GM12878 (cell line): ENCODE data around the gene ERC2. TPM values are rescaled to one million over a fixed set of nuclear protein-coding genes. Genes with fewer than 3 reads are reported as not detected.
A peak's percentile ranks its signal among the peaks of the same experiment; 100 is the strongest.

Source experiments
- ATAC-seq: fragments of 200-7000 bp; cut with Tn5 transposase; 3 replicates; pipeline ENCODE4 v1.9.1; 2020; ENCODE audit warnings: mild to moderate bottlenecking, moderate library complexity
- BruUV-seq: library from RNA; stranded (reverse); fragments of 400-500 nt; replicated peaks from 2 replicates; lab custom pipeline; 2021; lab: Mats Ljungman, UMichigan
- CTCF ChIA-PET: fragments of 300-600 bp; sonication (Branson Sonifier 250); formaldehyde crosslinking; extraction: SDS; loops from one replicate; lab custom pipeline; 2021; ENCODE audit warnings: inconsistent platforms; lab: Yijun Ruan, JAX
- POLR2A ChIA-PET: fragments of 350-600 bp; formaldehyde crosslinking; extraction: SDS; loops from one replicate; lab custom pipeline; 2021; ENCODE audit warnings: inconsistent platforms; lab: Charles Lee
- RAD21 ChIA-PET: fragments of 300-600 bp; sonication (Branson Sonifier 250); formaldehyde crosslinking; loops from one replicate; lab custom pipeline; 2023; ENCODE audit warnings: antibody characterized with exemption; ENCODE audit not compliant: unreplicated experiment; lab: Charles Lee
- SMC1A ChIA-PET: fragments of 300-600 bp; sonication (Branson Sonifier 250); formaldehyde crosslinking; loops from one replicate; lab custom pipeline; 2023; ENCODE audit not compliant: unreplicated experiment, uncharacterized antibody; lab: Charles Lee
- DNase-seq: peaks from one replicate; pipeline ENCODE4 v3.0.0-alpha.2; 2011; ENCODE audit warnings: low read depth, low spot score
- FAIRE-seq: peaks from 3 replicates; lab custom pipeline; 2011; peaks lifted over from hg19 to GRCh38; lab: Jason Lieb, UNC
- H2AFZ ChIP-seq: 2 replicates; pipeline ENCODE4 v1.6.0; 2011; ENCODE audit warnings: low read depth, low read length, control low read depth; ENCODE audit not compliant: control insufficient read depth
- H3K27ac ChIP-seq: 2 replicates; pipeline ENCODE4 v1.5.1; 2011; ENCODE audit warnings: control low read depth; ENCODE audit not compliant: control insufficient read depth, insufficient read depth
- H3K27me3 ChIP-seq, 2 experiments: replicated peaks in 1 of 2; 2 replicates each; pipeline versions ENCODE4 v1.6.0 to v1.6.1; 2011; ENCODE audit warnings: low read length in 1 of 2; ENCODE audit not compliant: control insufficient read depth in 2 of 2, insufficient read depth in 2 of 2
- H3K36me3 ChIP-seq, 2 experiments: 2 replicates each; pipeline ENCODE4 v1.5.1; 2011; ENCODE audit warnings: low read length in 1 of 2; ENCODE audit not compliant: control insufficient read depth in 2 of 2, insufficient read depth in 2 of 2
- H3K4me1 ChIP-seq: 2 replicates; pipeline ENCODE4 v1.6.1; 2011; ENCODE audit warnings: mild to moderate bottlenecking, low read length, moderate library complexity, mixed read lengths; ENCODE audit not compliant: control insufficient read depth, insufficient read depth
- H3K4me2 ChIP-seq: 2 replicates; pipeline ENCODE4 v1.6.0; 2011; ENCODE audit warnings: control low read depth; ENCODE audit not compliant: control insufficient read depth, insufficient read depth
- H3K4me3 ChIP-seq: fragments of 200-600 bp; sonication (generic); 2 replicates; pipeline ENCODE4 v1.5.1; 2016
- H3K79me2 ChIP-seq: 2 replicates; pipeline ENCODE4 v1.6.0; 2011; ENCODE audit warnings: low read length; ENCODE audit not compliant: control insufficient read depth, insufficient read depth
- H3K9ac ChIP-seq: 2 replicates; pipeline ENCODE4 v1.8.0; 2011; ENCODE audit warnings: low read length, control low read depth, mixed read lengths; ENCODE audit not compliant: control insufficient read depth, insufficient read depth
- H3K9me3 ChIP-seq: replicated peaks from 3 replicates; pipeline ENCODE4 v1.5.1; 2011; ENCODE audit warnings: mild to moderate bottlenecking, low read length; ENCODE audit not compliant: control insufficient read depth, insufficient read depth
- H4K20me1 ChIP-seq: 2 replicates; pipeline ENCODE4 v1.6.0; 2011; ENCODE audit not compliant: control insufficient read depth, insufficient read depth
- CHD1 ChIP-seq: IDR thresholded peaks from 2 replicates; pipeline ENCODE4 v1.6.1; 2012; ENCODE audit warnings: low read depth, low read length, improper control_type of control experiment
- CREM ChIP-seq: IDR thresholded peaks from 2 replicates; pipeline ENCODE4 v1.6.1; 2014; ENCODE audit warnings: antibody characterized with exemption, low read depth
- E4F1 ChIP-seq: fragments of 450-650 bp; IDR thresholded peaks from 2 replicates; pipeline ENCODE4 v1.6.1; 2018; ENCODE audit warnings: borderline replicate concordance, mild to moderate bottlenecking; ENCODE audit not compliant: partially characterized antibody
- ESRRA ChIP-seq: IDR thresholded peaks from 2 replicates; pipeline ENCODE4 v1.6.1; 2012; ENCODE audit warnings: mild to moderate bottlenecking, low read length, improper control_type of control experiment
- JUNB ChIP-seq: IDR thresholded peaks from 2 replicates; pipeline ENCODE4 v1.6.1; 2016; ENCODE audit warnings: antibody characterized with exemption, mild to moderate bottlenecking
- KAT2A ChIP-seq: conservative IDR thresholded peaks from 2 replicates; pipeline ENCODE4 v1.6.1; 2011; ENCODE audit warnings: low read depth, low read length; ENCODE audit not compliant: control insufficient read depth
- MTA3 ChIP-seq: IDR thresholded peaks from 2 replicates; pipeline ENCODE4 v1.6.1; 2012; ENCODE audit warnings: low read length, inconsistent platforms, borderline replicate concordance
- NFXL1 ChIP-seq: fragments of 450-650 bp; IDR thresholded peaks from 2 replicates; pipeline ENCODE4 v1.6.1; 2017; ENCODE audit warnings: antibody characterized with exemption, mild to moderate bottlenecking, borderline replicate concordance
- NKRF ChIP-seq: fragments of 450-650 bp; conservative IDR thresholded peaks from 2 replicates; pipeline ENCODE4 v1.6.1; 2017; ENCODE audit warnings: mild to moderate bottlenecking, moderate library complexity
- RCOR1 ChIP-seq: conservative IDR thresholded peaks from 2 replicates; pipeline ENCODE4 v1.6.1; 2012; ENCODE audit warnings: low read depth, low read length, improper control_type of control experiment
- RUNX3 ChIP-seq: IDR thresholded peaks from 2 replicates; pipeline ENCODE4 v1.6.1; 2012; ENCODE audit warnings: low read length, inconsistent platforms
- SPI1 ChIP-seq: IDR thresholded peaks from 2 replicates; pipeline ENCODE4 v1.6.1; 2011; ENCODE audit warnings: low read depth, mild to moderate bottlenecking, low read length, moderate library complexity, borderline replicate concordance; ENCODE audit not compliant: insufficient read depth
- SREBF1 ChIP-seq: IDR thresholded peaks from 2 replicates; pipeline ENCODE4 v1.6.1; 2012; ENCODE audit warnings: mild to moderate bottlenecking, low read length
- ZNF217 ChIP-seq: fragments of 450-650 bp; IDR thresholded peaks from 2 replicates; pipeline ENCODE4 v1.6.1; 2017; ENCODE audit warnings: antibody characterized with exemption, mild to moderate bottlenecking
- ZNF592 ChIP-seq: fragments of 450-650 bp; IDR thresholded peaks from 2 replicates; pipeline ENCODE4 v1.6.1; 2017; ENCODE audit warnings: mild to moderate bottlenecking, moderate library complexity
- WGBS: methylation state at CpG from one replicate; pipeline ENCODE4 v1.1.6; 2016; ENCODE audit warnings: low lambda C conversion rate; ENCODE audit not compliant: insufficient replicate concordance, insufficient coverage; ENCODE audit errors: missing lambda C conversion rate; 5-methylcytosine and 5-hydroxymethylcytosine counted together
- in situ Hi-C: fragments of 300-500 bp; cut with MboI; formaldehyde crosslinking; loops from 9 replicates; pipeline ENCODE4 v1.14.3; 2018; ENCODE audit warnings: mixed read lengths
- intact Hi-C: fragments of 100-400 bp; cut with micrococcal nuclease; formaldehyde crosslinking; loops from one replicate; pipeline ENCODE4 v1.14.2; 2022; ENCODE audit not compliant: unreplicated experiment
- polyA plus RNA-seq, 11 experiments: library from polyadenylated mRNA; depleted of rRNA in 4 of 11; unstranded in 6 of 11; stranded (reverse) in 5 of 11; fragments of >200 nt; fragmentation: Nextera tagmentation in 4 of 11; fragmentation: Illumina TruSeq in 1 of 11; extraction: Ambion mirVana in 4 of 11; extraction: Trizol in 1 of 11; gene quantifications; 1 replicate in 1 of 11; 2 replicates in 10 of 11; pipeline versions ENCODE4 v1.2.1 to v1.2.3, GENCODE V29; 2011 to 2016; ENCODE audit warnings: inconsistent platforms in 2 of 11, missing spikeins in 2 of 11, low read depth in 1 of 11
- total RNA-seq, 4 experiments: library from RNA; depleted of rRNA in 3 of 4; stranded (reverse); fragments of >200 nt in 3 of 4; fragmentation: Illumina TruSeq in 1 of 4; extraction: Trizol in 1 of 4; gene quantifications; 2 replicates each; pipeline versions ENCODE4 v1.2.1 to v1.2.3, GENCODE V29; 2013 to 2021

Gene ERC2
- total and polyA plus RNA-seq, 10 of the 15 experiments (the other 5 are each of a cell fraction or from before 2014, with no cell fraction given), result 0.06 to 1.4 (median 0.12) TPM; not detected in 3

GRCh38 chr3:55487381-55488241, 980.7 kb downstream of the ERC2 start:
- Histone ChIP-seq H3K4me1 (peaks cover 18% of the 10 kb centered on the region), H3K4me3 (peak overlapping the region; percentile 86), H4K20me1 (no peaks in the 10 kb centered on the region; the same call in 1 of the 2 replicates), H3K79me2 (no peaks in the 10 kb centered on the region), H3K9ac (peak overlapping the region; percentile 60), H2AFZ (peak overlapping the region; percentile 71), H3K36me3 (no peaks in the 10 kb centered on the region), H3K4me2 (peak overlapping the region; percentile 98), H3K27ac (0 out of 2 replicates have a peak overlapping the region, but pooled peaks have one; percentile 18), H3K27me3 (peaks cover 17 to 37% of the 10 kb centered on the region in 2 experiments), H3K9me3 (no peaks in the 10 kb centered on the region)
- intact Hi-C loops (loop anchor here (1.0 to 10.0 kb wide), 7 partner anchors 120 to 765 kb away; no protein-coding TSS in a partner anchor), in situ Hi-C loops (no loop called here)
- WGBS, result 2% methylated on average over 70 of the region's 71 CpGs
- ChIA-PET CTCF (interaction anchor here (0.6 to 1.5 kb wide), 10 partner anchors 15 to 764 kb away, joined by 3 to 29 read pairs (median 4); no protein-coding TSS in a partner anchor), POLR2A (no interaction called here), RAD21 (interaction anchor here (0.7 to 4.0 kb wide), 6 partner anchors 101 to 764 kb away, joined by 3 to 43 read pairs (median 3); no protein-coding TSS in a partner anchor), SMC1A (interaction anchor here (0.6 to 3.0 kb wide), 4 partner anchors 13 to 233 kb away, joined by 3 to 27 read pairs (median 3); no protein-coding TSS in a partner anchor)
- FAIRE-seq (no peak), DNase-seq (no peak), ATAC-seq (peak; percentile 25)
- BruUV-seq, result no TSS peak
- no peak for TF ChIP-seq SREBF1
- TF ChIP-seq KAT2A, result no peak
- no peak for TF ChIP-seq ZNF217
- no peak for TF ChIP-seq ZNF592
- no peak for TF ChIP-seq RUNX3
- no peak for TF ChIP-seq MTA3
- no peak for TF ChIP-seq E4F1
- TF ChIP-seq ESRRA, result no peak
- TF ChIP-seq RCOR1, result no peak
- no peak for TF ChIP-seq NKRF
- TF ChIP-seq JUNB, result no peak
- TF ChIP-seq NFXL1, result no peak
- no peak for TF ChIP-seq SPI1
- no peak for TF ChIP-seq CHD1
- no peak for TF ChIP-seq CREM
